ENCODE data around the gene AQP11.

AQP11 gene

GRCh38 chr11:77647654-77648305 lies 58.0 kb downstream of the AQP11 start:
- TF ChIP-seq CTCF (IDR thresholded peaks at IDR 0.05; ENCODE audit: insufficient read depth, missing control alignments), result no peak
- no peak for FAIRE-seq
- DNase-seq (ENCODE audit: insufficient read length, low spot score), result no peak

- no peak for FAIRE-seq
Measured at GRCh38 chr11:77650123-77650522, 60.4 kb downstream of the AQP11 start.

GRCh38 chr11:77654770-77655434 lies 65.1 kb downstream of the AQP11 start:
- DNase-seq (ENCODE audit: insufficient read length, low spot score), result no peak
- no peak for TF ChIP-seq CTCF (IDR thresholded peaks at IDR 0.05; ENCODE audit: insufficient read depth, missing control alignments)
- FAIRE-seq, result no peak

More at GRCh38 chr11:77650123-77650522, 60.4 kb downstream of the AQP11 start:
- DNase-seq (ENCODE audit: insufficient read length, low spot score), result no peak
- no peak for TF ChIP-seq CTCF (IDR thresholded peaks at IDR 0.05; ENCODE audit: insufficient read depth, missing control alignments)

GRCh38 chr11:77656362-77656761 lies 66.6 kb downstream of the AQP11 start:
- no peak for TF ChIP-seq CTCF (IDR thresholded peaks at IDR 0.05; ENCODE audit: insufficient read depth, missing control alignments)
- FAIRE-seq, result no peak
- no peak for DNase-seq (ENCODE audit: insufficient read length, low spot score)

- FAIRE-seq (no peak), DNase-seq (ENCODE audit: insufficient read length, low spot score) (no peak)
- TF ChIP-seq CTCF (IDR thresholded peaks at IDR 0.05; ENCODE audit: insufficient read depth, missing control alignments), result no peak
Measured at GRCh38 chr11:77658213-77659013, 68.7 kb downstream of the AQP11 start.
